HG03060 (cell line): ENCODE results near the gene ASIC1.

Experiments
- ATAC-seq: cut with Tn5 transposase; IDR thresholded peaks from one replicate; pipeline ENCODE4 v1.9.1; 2021; ENCODE audit warnings: low read depth, moderate number of reproducible peaks; ENCODE audit not compliant: unreplicated experiment

ASIC1 gene

DNA sequence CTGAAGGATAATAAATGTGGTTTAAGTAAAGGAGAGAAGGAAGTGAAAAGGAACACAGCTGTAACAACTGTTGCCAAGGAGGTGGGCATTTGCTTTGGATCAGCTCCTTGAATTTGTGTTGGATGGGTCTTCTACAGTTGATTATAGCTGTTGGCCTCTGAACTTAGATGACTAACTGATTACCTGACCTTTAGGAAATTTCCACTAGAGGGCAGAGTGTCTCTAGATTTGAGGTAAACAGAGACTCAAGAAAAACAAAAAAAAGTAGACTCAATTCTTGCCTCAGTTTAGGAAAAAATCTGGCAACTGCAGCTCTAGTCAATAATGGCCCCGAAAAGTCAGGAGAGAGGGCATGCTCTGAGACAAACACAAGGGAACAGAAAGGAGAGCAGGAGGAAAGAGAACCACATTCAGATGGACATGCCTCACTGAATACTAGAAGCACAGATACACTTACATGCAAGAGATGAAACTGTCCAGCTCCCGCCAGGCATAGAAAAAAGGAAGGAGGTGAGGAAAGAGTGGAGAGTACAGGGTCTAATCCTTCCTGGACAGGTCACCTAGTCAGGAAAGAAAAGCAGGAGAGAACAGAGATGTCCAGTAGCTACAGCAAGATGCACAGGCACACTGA is 75.2 kb downstream of the ASIC1 start:
- no peak for ATAC-seq
